ENCODE measurements around the gene ABHD2. TPM values are rescaled to one million over a fixed set of nuclear protein-coding genes. Genes with fewer than 3 reads are reported as not detected.
A peak's percentile ranks its signal among the peaks of the same experiment; 100 is the strongest.

ABHD2 gene
- total RNA-seq, 1 donor from 2014 or later, result 53.1 TPM

- Mint-ChIP-seq H3K27ac (peak overlapping the region; percentile 44), H3K27me3 (no peaks in the 10 kb centered on the region), H3K36me3 (ENCODE audit: insufficient read depth) (peaks cover 16% of the 10 kb centered on the region), H3K4me1 (ENCODE audit: low read depth) (peaks cover 43% of the 10 kb centered on the region), H3K9me3 (ENCODE audit: low read depth) (no peaks in the 10 kb centered on the region), H3K4me3 (ENCODE audit: low read depth) (no peak overlapping the region)
- no peak for DNase-seq (ENCODE audit: low spot score, unreplicated experiment)
- TF ChIP-seq CTCF (IDR thresholded peaks at IDR 0.05; ENCODE audit: unreplicated experiment), result no peak
Observed at GRCh38 chr15:89121414-89121813, 33.2 kb downstream of the ABHD2 start.

- peak overlapping the region; percentile 31 for H3K27ac Mint-ChIP-seq
- H3K27me3 Mint-ChIP-seq, result no peaks in the 10 kb centered on the region
- H3K9me3 Mint-ChIP-seq (ENCODE audit: low read depth), result no peaks in the 10 kb centered on the region
- DNase-seq (ENCODE audit: low spot score, unreplicated experiment), result no peak
- H3K4me3 Mint-ChIP-seq (ENCODE audit: low read depth), result no peak overlapping the region
- peaks cover 39% of the 10 kb centered on the region for H3K4me1 Mint-ChIP-seq (ENCODE audit: low read depth)
- TF ChIP-seq CTCF (IDR thresholded peaks at IDR 0.05; ENCODE audit: unreplicated experiment), result no peak
- peaks cover 8% of the 10 kb centered on the region for H3K36me3 Mint-ChIP-seq (ENCODE audit: insufficient read depth)
Observed at GRCh38 chr15:89122505-89123180, 34.4 kb downstream of the ABHD2 start.

GRCh38 chr15:89123181-89123525 is 34.9 kb downstream of the ABHD2 start:
- Mint-ChIP-seq H3K27ac (no peak overlapping the region), H3K27me3 (no peaks in the 10 kb centered on the region), H3K9me3 (ENCODE audit: low read depth) (no peaks in the 10 kb centered on the region), H3K4me3 (ENCODE audit: low read depth) (no peak overlapping the region), H3K36me3 (ENCODE audit: insufficient read depth) (peaks cover 7% of the 10 kb centered on the region), H3K4me1 (ENCODE audit: low read depth) (peaks cover 38% of the 10 kb centered on the region)
- no peak for TF ChIP-seq CTCF (IDR thresholded peaks at IDR 0.05; ENCODE audit: unreplicated experiment)
- DNase-seq (ENCODE audit: low spot score, unreplicated experiment), result no peak

GRCh38 chr15:89125088-89125826 is 37.0 kb downstream of the ABHD2 start:
- peak overlapping the region; percentile 48 for H3K4me3 Mint-ChIP-seq (ENCODE audit: low read depth)
- TF ChIP-seq CTCF (IDR thresholded peaks at IDR 0.05; ENCODE audit: unreplicated experiment), result no peak
- H3K27me3 Mint-ChIP-seq, result no peaks in the 10 kb centered on the region
- no peak for DNase-seq (ENCODE audit: low spot score, unreplicated experiment)
- H3K4me1 Mint-ChIP-seq (ENCODE audit: low read depth), result peaks cover 31% of the 10 kb centered on the region
- H3K36me3 Mint-ChIP-seq (ENCODE audit: insufficient read depth), result peaks cover 3% of the 10 kb centered on the region
- peak overlapping the region; percentile 90 for H3K27ac Mint-ChIP-seq
- H3K9me3 Mint-ChIP-seq (ENCODE audit: low read depth), result no peaks in the 10 kb centered on the region

- no peaks in the 10 kb centered on the region for H3K9me3 Mint-ChIP-seq (ENCODE audit: low read depth)
Observed at GRCh38 chr15:89126009-89126408, 37.8 kb downstream of the ABHD2 start.

More at GRCh38 chr15:89126009-89126408, 37.8 kb downstream of the ABHD2 start:
- Mint-ChIP-seq H3K4me3 (ENCODE audit: low read depth) (no peak overlapping the region), H3K36me3 (ENCODE audit: insufficient read depth) (peaks cover 1% of the 10 kb centered on the region), H3K27me3 (no peaks in the 10 kb centered on the region), H3K27ac (peak overlapping the region; percentile 90), H3K4me1 (ENCODE audit: low read depth) (peaks cover 28% of the 10 kb centered on the region)
- no peak for TF ChIP-seq CTCF (IDR thresholded peaks at IDR 0.05; ENCODE audit: unreplicated experiment)
- DNase-seq (ENCODE audit: low spot score, unreplicated experiment), result no peak

Measured in progenitor cell of endocrine pancreas (in vitro differentiated cells).